IMR-90 (cell line): ENCODE data around the gene APCDD1L. TPM values are rescaled to one million over a fixed set of nuclear protein-coding genes. Genes with fewer than 3 reads are reported as not detected.

Experiments
- ATAC-seq: fragments of 200-7000 bp; cut with Tn5 transposase; 2 replicates; pipeline ENCODE4 v1.9.1; 2020; ENCODE audit warnings: low read depth, mild to moderate bottlenecking, moderate library complexity
- BruUV-seq: library from RNA; stranded (reverse); fragments of 400-500 nt; replicated peaks from 2 replicates; lab custom pipeline; 2021; lab: Mats Ljungman, UMichigan
- CTCF ChIA-PET: fragments of 300-600 bp; formaldehyde crosslinking; extraction: SDS; loops from one replicate; lab custom pipeline; 2021; ENCODE audit warnings: antibody characterized with exemption; lab: Yijun Ruan, JAX
- POLR2A ChIA-PET: fragments of 300-600 bp; sonication (Branson Sonifier 250); formaldehyde crosslinking; loops from one replicate; lab custom pipeline; 2022; ENCODE audit warnings: antibody characterized with exemption; ENCODE audit not compliant: unreplicated experiment; lab: Charles Lee
- DNase-seq: peaks from one replicate; pipeline ENCODE4 v3.0.0; 2013
- H2AFZ ChIP-seq: replicated peaks from 2 replicates; pipeline ENCODE3; 2013; ENCODE audit warnings: low read length, mild to moderate bottlenecking; ENCODE audit not compliant: poor library complexity
- H2AK5ac ChIP-seq: 2 replicates; pipeline ENCODE4 v1.6.1; 2013; ENCODE audit warnings: low read depth, low read length, inconsistent platforms
- H2AK9ac ChIP-seq: replicated peaks from 2 replicates; pipeline ENCODE3; 2013; ENCODE audit warnings: mild to moderate bottlenecking, low read depth, low read length, moderate library complexity; ENCODE audit not compliant: poor library complexity
- H2BK120ac ChIP-seq: 2 replicates; pipeline ENCODE4 v1.6.1; 2013; ENCODE audit warnings: low read depth, low read length, inconsistent platforms
- H2BK15ac ChIP-seq: 3 replicates; pipeline ENCODE4 v1.6.1; 2013; ENCODE audit warnings: low read depth, low read length, inconsistent platforms
- H2BK20ac ChIP-seq: 2 replicates; pipeline ENCODE4 v1.6.1; 2013; ENCODE audit warnings: low read depth, mild to moderate bottlenecking, inconsistent platforms, low read length, moderate library complexity
- H2BK5ac ChIP-seq: 2 replicates; pipeline ENCODE4 v1.6.1; 2013; ENCODE audit warnings: mild to moderate bottlenecking, low read depth, low read length, inconsistent platforms; ENCODE audit not compliant: poor library complexity, severe bottlenecking
- H3K14ac ChIP-seq: replicated peaks from 2 replicates; pipeline ENCODE4 v1.6.1; 2013; ENCODE audit warnings: low read depth, low read length, inconsistent platforms
- H3K18ac ChIP-seq: 2 replicates; pipeline ENCODE4 v1.6.1; 2013; ENCODE audit warnings: low read depth, low read length, control low read depth
- H3K23ac ChIP-seq: 2 replicates; pipeline ENCODE4 v1.6.1; 2013; ENCODE audit warnings: low read depth, low read length, inconsistent platforms
- H3K27ac ChIP-seq: 2 replicates; pipeline ENCODE4 v1.5.1; 2013; ENCODE audit warnings: mild to moderate bottlenecking, control low read depth, low read length; ENCODE audit not compliant: insufficient read depth
- H3K27me3 ChIP-seq: 2 replicates; pipeline ENCODE4 v1.6.1; 2013; ENCODE audit warnings: low read length; ENCODE audit not compliant: control insufficient read depth, insufficient read depth
- H3K36me3 ChIP-seq: 2 replicates; pipeline ENCODE4 v1.6.1; 2013; ENCODE audit warnings: low read length, mixed read lengths; ENCODE audit not compliant: control insufficient read depth, insufficient read depth
- H3K4ac ChIP-seq: 2 replicates; pipeline ENCODE4 v1.6.1; 2013; ENCODE audit warnings: low read depth, low read length, inconsistent platforms
- H3K4me1 ChIP-seq: 2 replicates; pipeline ENCODE4 v1.6.1; 2013; ENCODE audit warnings: low read length, mixed read lengths; ENCODE audit not compliant: control insufficient read depth, insufficient read depth
- H3K4me2 ChIP-seq: 2 replicates; pipeline ENCODE4 v1.6.1; 2013; ENCODE audit warnings: low read depth, mild to moderate bottlenecking, control low read depth, low read length, moderate library complexity
- H3K4me3 ChIP-seq: 2 replicates; pipeline ENCODE4 v1.5.1; 2013; ENCODE audit warnings: low read depth, mild to moderate bottlenecking, control low read depth, low read length, moderate library complexity; ENCODE audit not compliant: insufficient read depth
- H3K56ac ChIP-seq: 2 replicates; pipeline ENCODE4 v1.6.1; 2013; ENCODE audit warnings: low read length, inconsistent platforms; ENCODE audit not compliant: insufficient read depth; ENCODE audit errors: extremely low read depth
- H3K79me1 ChIP-seq, 2 experiments: 2 replicates each; pipeline ENCODE4 v1.6.1; 2013; ENCODE audit warnings: low read length in 2 of 2, inconsistent platforms in 1 of 2, low read depth in 1 of 2
- H3K9ac ChIP-seq: 2 replicates; pipeline ENCODE4 v1.6.1; 2013; ENCODE audit warnings: low read depth, low read length, control low read depth
- H3K9me1 ChIP-seq: 2 replicates; pipeline ENCODE4 v1.6.1; 2013; ENCODE audit warnings: low read length, inconsistent platforms; ENCODE audit not compliant: insufficient read depth
- H3K9me3 ChIP-seq: 2 replicates; pipeline ENCODE4 v1.6.1; 2013; ENCODE audit warnings: low read length; ENCODE audit not compliant: control insufficient read depth, insufficient read depth
- H4K20me1 ChIP-seq: 2 replicates; pipeline ENCODE4 v1.6.1; 2013; ENCODE audit warnings: low read length, inconsistent platforms; ENCODE audit not compliant: insufficient read depth
- H4K5ac ChIP-seq: 2 replicates; pipeline ENCODE4 v1.6.1; 2013; ENCODE audit warnings: mild to moderate bottlenecking, low read depth, low read length, control low read depth
- H4K8ac ChIP-seq, 2 experiments: 2 replicates each; pipeline ENCODE4 v1.6.1; 2013; ENCODE audit warnings: low read depth in 2 of 2, low read length in 2 of 2, control low read depth in 1 of 2, inconsistent platforms in 1 of 2
- H4K91ac ChIP-seq: 2 replicates; pipeline ENCODE4 v1.6.1; 2013; ENCODE audit warnings: low read depth, low read length, inconsistent platforms; ENCODE audit not compliant: insufficient read depth
- BHLHE40 ChIP-seq: fragments of 150-350 bp; IDR thresholded peaks from 2 replicates; pipeline ENCODE4 v1.6.1; 2016; ENCODE audit warnings: mild to moderate bottlenecking, low read depth, low read length
- CEBPB ChIP-seq: IDR thresholded peaks from 2 replicates; pipeline ENCODE4 v1.6.1; 2012; ENCODE audit warnings: low read depth, low read length, improper control_type of control experiment
- CHD1 ChIP-seq: IDR thresholded peaks from 2 replicates; pipeline ENCODE4 v1.6.1; 2012; ENCODE audit warnings: low read depth, low read length, improper control_type of control experiment
- ELK1 ChIP-seq: fragments of 150-350 bp; IDR thresholded peaks from 2 replicates; pipeline ENCODE4 v1.6.1; 2016; ENCODE audit warnings: low read depth, mild to moderate bottlenecking, low read length, moderate library complexity, borderline replicate concordance
- FOS ChIP-seq: fragments of 150-350 bp; IDR thresholded peaks from 2 replicates; pipeline ENCODE4 v1.6.1; 2016; ENCODE audit warnings: low read depth, low read length
- MAFK ChIP-seq: IDR thresholded peaks from 2 replicates; pipeline ENCODE4 v1.6.1; 2012; ENCODE audit warnings: low read depth, low read length, improper control_type of control experiment
- MAZ ChIP-seq: IDR thresholded peaks from 2 replicates; pipeline ENCODE4 v1.6.1; 2012; ENCODE audit warnings: low read depth, mild to moderate bottlenecking, low read length, improper control_type of control experiment, moderate library complexity, borderline replicate concordance
- MXI1 ChIP-seq: IDR thresholded peaks from 2 replicates; pipeline ENCODE4 v1.6.1; 2012; ENCODE audit warnings: low read depth, mild to moderate bottlenecking, low read length, moderate library complexity, borderline replicate concordance
- NFE2L2 ChIP-seq: fragments of 150-350 bp; IDR thresholded peaks from 2 replicates; pipeline ENCODE4 v1.6.1; 2016; ENCODE audit warnings: low read depth, mild to moderate bottlenecking, low read length
- POLR2A ChIP-seq: IDR thresholded peaks from 2 replicates; pipeline ENCODE4 v1.6.1; 2012; ENCODE audit warnings: mild to moderate bottlenecking, low read depth, low read length
- RAD21 ChIP-seq: IDR thresholded peaks from 2 replicates; pipeline ENCODE4 v1.6.1; 2012; ENCODE audit warnings: low read length, improper control_type of control experiment
- RCOR1 ChIP-seq: IDR thresholded peaks from 2 replicates; pipeline ENCODE4 v1.6.1; 2012; ENCODE audit warnings: mild to moderate bottlenecking, low read length, improper control_type of control experiment; ENCODE audit not compliant: insufficient replicate concordance
- RFX5 ChIP-seq: IDR thresholded peaks from 2 replicates; pipeline ENCODE4 v1.8.0; 2012; ENCODE audit warnings: low read depth, mild to moderate bottlenecking, low read length, moderate library complexity
- SMC3 ChIP-seq: fragments of 150-350 bp; IDR thresholded peaks from 2 replicates; pipeline ENCODE4 v1.6.1; 2016; ENCODE audit warnings: low read depth, mild to moderate bottlenecking, antibody characterized with exemption, low read length, moderate library complexity
- USF2 ChIP-seq: fragments of 150-350 bp; IDR thresholded peaks from 2 replicates; pipeline ENCODE4 v1.6.1; 2017; ENCODE audit warnings: mild to moderate bottlenecking, antibody characterized with exemption, low read length, low read depth
- WGBS, 2 experiments: methylation state at CpG; one replicate each; pipeline versions ENCODE4 v1.1.5 to v1.1.7; 2013; ENCODE audit warnings: missing lambda C conversion rate in 2 of 2; ENCODE audit not compliant: insufficient read length in 1 of 2; ENCODE audit errors: extremely low coverage in 2 of 2; 5-methylcytosine and 5-hydroxymethylcytosine counted together
- dilution Hi-C: fragments of 300-500 bp; cut with HindIII; formaldehyde crosslinking; loops from one replicate; pipeline ENCODE4 v1.14.3; 2018; ENCODE audit warnings: low sequenced_read_pairs; ENCODE audit not compliant: unreplicated experiment
- in situ Hi-C: fragments of 300-500 bp; cut with MboI; formaldehyde crosslinking; loops from 3 replicates; pipeline ENCODE4 v1.14.3; 2019; ENCODE audit warnings: low sequenced_read_pairs, inconsistent platforms, mixed read lengths
- intact Hi-C: fragments of 100-400 bp; cut with micrococcal nuclease; formaldehyde crosslinking; loops from 2 replicates; pipeline ENCODE4 v1.10.0; 2022
- polyA plus RNA-seq, 3 experiments: library from polyadenylated mRNA; depleted of rRNA; stranded (reverse); fragments of >200 nt; gene quantifications; 2 replicates each; pipeline ENCODE4 v1.2.3, GENCODE V29; 2012; ENCODE audit warnings: low replicate concordance in 1 of 3
- total RNA-seq: library from RNA; depleted of rRNA; stranded (reverse); fragments of >200 nt; gene quantifications from 2 replicates; pipeline ENCODE4 v1.2.3, GENCODE V29; 2012
- TF ChIP-seq, protein P1 (sequence below): conservative IDR thresholded peaks from 2 replicates; pipeline ENCODE4 v1.5.1; 2012; ENCODE audit warnings: mild to moderate bottlenecking, low read depth, low read length, improper control_type of control experiment

APCDD1L gene
- total and polyA plus RNA-seq, 2 of the 4 experiments (the other 2 are of a cell fraction) = 2.5 to 18.3 TPM

- Histone ChIP-seq H2AFZ (no peak overlapping the region), H3K27ac (no peak overlapping the region), H4K91ac (no peak overlapping the region), H3K9ac (no peak overlapping the region), H4K20me1 (peaks cover 16% of the 10 kb centered on the region; the same call in 1 of the 2 replicates), H3K4me1 (0 out of 2 replicates have a peak, but pooled peaks cover 1% of the 10 kb centered on the region), H2BK5ac (no peak overlapping the region), H3K4ac (no peak overlapping the region), H3K56ac (no peak overlapping the region), H2AK9ac (no peak overlapping the region), H4K5ac (no peak overlapping the region), H3K18ac (no peak overlapping the region), H3K27me3 (no peaks in the 10 kb centered on the region), H3K4me3 (no peak overlapping the region), H3K9me1 (peaks cover 15% of the 10 kb centered on the region), H2AK5ac (no peak overlapping the region), H3K4me2 (no peak overlapping the region), H3K9me3 (no peaks in the 10 kb centered on the region), H3K79me1 (peaks cover 16 to 65% of the 10 kb centered on the region in 2 experiments), H3K14ac (no peak overlapping the region), H2BK20ac (no peak overlapping the region), H3K36me3 (peaks cover 33% of the 10 kb centered on the region), H4K8ac (no peak overlapping the region), H3K23ac (no peak overlapping the region), H2BK120ac (no peak overlapping the region), H2BK15ac (no peak overlapping the region)
- DNase-seq = no peak
- BruUV-seq = no TSS peak
- POLR2A ChIA-PET = no interaction called here
- 100% methylated on average over 1 of the region's 5 CpGs; no CpG with 5 or more reads in 1 of the 2 experiments for WGBS, 2 experiments
- in situ Hi-C loops (no loop called here), intact Hi-C loops (loop anchor here (5.0 kb wide), 2 partner anchors 38 to 208 kb away; partner anchors contain the start of gene STX16), dilution Hi-C loops (no loop called here)
- no peak for TF ChIP-seq USF2
- TF ChIP-seq, protein P1, sequence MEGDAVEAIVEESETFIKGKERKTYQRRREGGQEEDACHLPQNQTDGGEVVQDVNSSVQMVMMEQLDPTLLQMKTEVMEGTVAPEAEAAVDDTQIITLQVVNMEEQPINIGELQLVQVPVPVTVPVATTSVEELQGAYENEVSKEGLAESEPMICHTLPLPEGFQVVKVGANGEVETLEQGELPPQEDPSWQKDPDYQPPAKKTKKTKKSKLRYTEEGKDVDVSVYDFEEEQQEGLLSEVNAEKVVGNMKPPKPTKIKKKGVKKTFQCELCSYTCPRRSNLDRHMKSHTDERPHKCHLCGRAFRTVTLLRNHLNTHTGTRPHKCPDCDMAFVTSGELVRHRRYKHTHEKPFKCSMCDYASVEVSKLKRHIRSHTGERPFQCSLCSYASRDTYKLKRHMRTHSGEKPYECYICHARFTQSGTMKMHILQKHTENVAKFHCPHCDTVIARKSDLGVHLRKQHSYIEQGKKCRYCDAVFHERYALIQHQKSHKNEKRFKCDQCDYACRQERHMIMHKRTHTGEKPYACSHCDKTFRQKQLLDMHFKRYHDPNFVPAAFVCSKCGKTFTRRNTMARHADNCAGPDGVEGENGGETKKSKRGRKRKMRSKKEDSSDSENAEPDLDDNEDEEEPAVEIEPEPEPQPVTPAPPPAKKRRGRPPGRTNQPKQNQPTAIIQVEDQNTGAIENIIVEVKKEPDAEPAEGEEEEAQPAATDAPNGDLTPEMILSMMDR = no peak
- no peak for TF ChIP-seq CHD1
- TF ChIP-seq BHLHE40 = no peak
- no peak for TF ChIP-seq CEBPB
- no peak for TF ChIP-seq FOS
- TF ChIP-seq NFE2L2 = no peak
- no peak for TF ChIP-seq RFX5
- TF ChIP-seq MAZ = no peak
- no peak for TF ChIP-seq ELK1
- TF ChIP-seq SMC3 = no peak
- TF ChIP-seq RCOR1 = no peak
- no peak for TF ChIP-seq MXI1
- TF ChIP-seq RAD21 = no peak
- no peak for TF ChIP-seq POLR2A
- no peak for TF ChIP-seq MAFK
- CTCF ChIA-PET = no interaction called here
- no peak for ATAC-seq
Observed at GRCh38 chr20:58444746-58445255, 70.4 kb downstream of the APCDD1L start.
